HCT116 (cell line): ENCODE data around the gene PIGM. TPM values are rescaled to one million over a fixed set of nuclear protein-coding genes. Genes with fewer than 3 reads are reported as not detected.

ENCODE experiments used
- ATAC-seq: fragments of 200-7000 bp; cut with Tn5 transposase; 2 replicates; pipeline ENCODE4 v1.9.1; 2020; ENCODE audit warnings: mild to moderate bottlenecking, moderate library complexity
- BruUV-seq: library from RNA; stranded (reverse); fragments of 400-500 nt; replicated peaks from 2 replicates; lab custom pipeline; 2021; lab: Mats Ljungman, UMichigan
- CTCF ChIA-PET: fragments of 300-600 bp; sonication (Branson Sonifier 250); formaldehyde crosslinking; loops from one replicate; lab custom pipeline; 2021; ENCODE audit warnings: antibody characterized with exemption; lab: Charles Lee
- POLR2A ChIA-PET: fragments of 300-600, 350-600 bp; sonication (Branson Sonifier 250); formaldehyde crosslinking; loops from one replicate; lab custom pipeline; 2021; ENCODE audit warnings: antibody characterized with exemption; lab: Charles Lee
- RAD21 ChIA-PET, 2 experiments: fragments of 300-600 bp; sonication (Branson Sonifier 250); formaldehyde crosslinking; loops; one replicate each; lab custom pipeline; 2023; ENCODE audit warnings: low total read pairs in 2 of 2; ENCODE audit not compliant: uncharacterized antibody in 2 of 2, unreplicated experiment in 2 of 2, low non-redundant PET in 1 of 2; lab: Charles Lee
- DNase-seq: peaks from one replicate; pipeline ENCODE4 v3.0.0-alpha.2; 2010; ENCODE audit warnings: low read depth, low spot score
- H2AFZ ChIP-seq: fragments of 200-600 bp; shearing (Covaris generic), sonication (generic); 2 replicates; pipeline ENCODE4 v1.6.1; 2017; ENCODE audit warnings: low read depth, mixed run types, mixed read lengths, antibody characterized with exemption, low read length; ENCODE audit not compliant: poor library complexity, severe bottlenecking
- H3K27ac ChIP-seq: 2 replicates; pipeline ENCODE4 v1.5.1; 2012; ENCODE audit warnings: low read depth, low read length
- H3K27me3 ChIP-seq: fragments of 200-600 bp; sonication (generic); 2 replicates; pipeline ENCODE4 v1.6.1; 2016; ENCODE audit warnings: mixed run types, low read length, mixed read lengths; ENCODE audit not compliant: insufficient read depth
- H3K36me3 ChIP-seq, 2 experiments: fragments of 200-500 bp in 1 of 2; fragments of 200-600 bp in 1 of 2; sonication (Bioruptor generic) in 1 of 2; sonication (generic) in 1 of 2; 2 replicates each; pipeline versions ENCODE4 v1.5.1 to v1.6.1; 2014 to 2016; ENCODE audit warnings: low read length in 2 of 2, inconsistent platforms in 1 of 2, mixed read lengths in 1 of 2, mixed run types in 1 of 2; ENCODE audit not compliant: insufficient read depth in 2 of 2, control insufficient read depth in 1 of 2
- H3K4me1 ChIP-seq, 2 experiments: fragments of 200-600 bp in 1 of 2; sonication (generic) in 1 of 2; 2 replicates each; pipeline versions ENCODE4 v1.5.1 to v1.6.1; 2012 to 2017; ENCODE audit warnings: low read length in 2 of 2, inconsistent platforms in 1 of 2, mild to moderate bottlenecking in 1 of 2, mixed read lengths in 1 of 2, mixed run types in 1 of 2, moderate library complexity in 1 of 2; ENCODE audit not compliant: insufficient read depth in 2 of 2, control insufficient read depth in 1 of 2
- H3K4me2 ChIP-seq: fragments of 200-600 bp; sonication (generic); 2 replicates; pipeline ENCODE4 v1.6.1; 2017; ENCODE audit warnings: mixed run types, low read length, mixed read lengths
- H3K4me3 ChIP-seq, 2 experiments: fragments of 200-600 bp in 1 of 2; sonication (generic) in 1 of 2; replicated peaks in 1 of 2; 2 replicates each; pipeline ENCODE4 v1.5.1; 2011 to 2016; ENCODE audit warnings: low read length in 2 of 2, control low read depth in 1 of 2, low read depth in 1 of 2, mild to moderate bottlenecking in 1 of 2, mixed read lengths in 1 of 2, mixed run types in 1 of 2
- H3K79me2 ChIP-seq: fragments of 200-600 bp; sonication (generic); 2 replicates; pipeline ENCODE4 v1.6.1; 2017; ENCODE audit warnings: mild to moderate bottlenecking, mixed run types, low read length, moderate library complexity, mixed read lengths; ENCODE audit not compliant: insufficient read depth
- H3K9ac ChIP-seq: fragments of 200-600 bp; sonication (generic); 2 replicates; pipeline ENCODE4 v1.6.1; 2016; ENCODE audit warnings: low read length, mixed read lengths
- H3K9me2 ChIP-seq: fragments of 200-600 bp; sonication (generic), shearing (Covaris generic); 2 replicates; pipeline ENCODE4 v1.6.1; 2017; ENCODE audit warnings: mixed run types, mild to moderate bottlenecking, moderate library complexity; ENCODE audit not compliant: insufficient read depth
- H3K9me3 ChIP-seq, 2 experiments: fragments of 200-500 bp in 1 of 2; fragments of 200-600 bp in 1 of 2; sonication (Bioruptor generic) in 1 of 2; sonication (generic) in 1 of 2; 2 replicates each; pipeline ENCODE4 v1.6.1; 2014 to 2017; ENCODE audit warnings: low read length in 2 of 2, mixed read lengths in 2 of 2, inconsistent platforms in 1 of 2, low read depth in 1 of 2, mild to moderate bottlenecking in 1 of 2, mixed run types in 1 of 2, moderate library complexity in 1 of 2; ENCODE audit not compliant: control insufficient read depth in 1 of 2, insufficient read depth in 1 of 2
- H4K20me1 ChIP-seq: fragments of 200-600 bp; sonication (generic), shearing (Covaris generic); 2 replicates; pipeline ENCODE4 v1.6.1; 2017; ENCODE audit warnings: mixed run types, mild to moderate bottlenecking, moderate library complexity; ENCODE audit not compliant: insufficient read depth
- RAD21 ChIP-seq: IDR thresholded peaks from 2 replicates; pipeline ENCODE4 v1.6.1; 2012; ENCODE audit warnings: low read depth, mild to moderate bottlenecking
- ZFX ChIP-seq: fragments of 450-650 bp; IDR thresholded peaks from 2 replicates; pipeline ENCODE4 v1.6.1; 2017
- intact Hi-C: fragments of 100-400 bp; cut with micrococcal nuclease; formaldehyde crosslinking; loops from 2 replicates; pipeline ENCODE4 v1.10.0; 2022
- total RNA-seq: library from RNA; stranded (reverse); gene quantifications from one replicate; pipeline ENCODE4 v1.2.1, GENCODE V29; 2021; ENCODE audit not compliant: unreplicated experiment
- TF ChIP-seq, protein P1 (sequence below), 3 experiments: fragments of 200-600 bp in 1 of 3; sonication (generic) in 1 of 3; IDR thresholded peaks in 2 of 3; conservative IDR thresholded peaks in 1 of 3; 2 replicates each; pipeline ENCODE4 v1.5.1; 2012 to 2017; ENCODE audit warnings: low read depth in 2 of 3, low read length in 2 of 3, antibody characterized with exemption in 1 of 3, borderline replicate concordance in 1 of 3, control low read depth in 1 of 3, mild to moderate bottlenecking in 1 of 3, mixed read lengths in 1 of 3, mixed run types in 1 of 3, moderate library complexity in 1 of 3; ENCODE audit not compliant: insufficient read depth in 1 of 3

Gene PIGM
- total RNA-seq, 1 experiment from 2014 or later: 4.1 TPM

GRCh38 chr1:160007577-160008200, 24.1 kb downstream of the PIGM start:
- Histone ChIP-seq H3K4me3 (no peak overlapping the region), H3K27ac (no peak overlapping the region), H3K9me2 (no peaks in the 10 kb centered on the region), H3K79me2 (no peaks in the 10 kb centered on the region), H3K9me3 (no peaks in the 10 kb centered on the region), H4K20me1 (no peaks in the 10 kb centered on the region), H3K27me3 (no peaks in the 10 kb centered on the region)
- POLR2A ChIA-PET: interaction anchor here (0.7 to 1.5 kb wide), 3 partner anchors 9 to 115 kb away, joined by 3 to 6 read pairs (median 3); no protein-coding TSS in a partner anchor
- TF ChIP-seq, protein P1, sequence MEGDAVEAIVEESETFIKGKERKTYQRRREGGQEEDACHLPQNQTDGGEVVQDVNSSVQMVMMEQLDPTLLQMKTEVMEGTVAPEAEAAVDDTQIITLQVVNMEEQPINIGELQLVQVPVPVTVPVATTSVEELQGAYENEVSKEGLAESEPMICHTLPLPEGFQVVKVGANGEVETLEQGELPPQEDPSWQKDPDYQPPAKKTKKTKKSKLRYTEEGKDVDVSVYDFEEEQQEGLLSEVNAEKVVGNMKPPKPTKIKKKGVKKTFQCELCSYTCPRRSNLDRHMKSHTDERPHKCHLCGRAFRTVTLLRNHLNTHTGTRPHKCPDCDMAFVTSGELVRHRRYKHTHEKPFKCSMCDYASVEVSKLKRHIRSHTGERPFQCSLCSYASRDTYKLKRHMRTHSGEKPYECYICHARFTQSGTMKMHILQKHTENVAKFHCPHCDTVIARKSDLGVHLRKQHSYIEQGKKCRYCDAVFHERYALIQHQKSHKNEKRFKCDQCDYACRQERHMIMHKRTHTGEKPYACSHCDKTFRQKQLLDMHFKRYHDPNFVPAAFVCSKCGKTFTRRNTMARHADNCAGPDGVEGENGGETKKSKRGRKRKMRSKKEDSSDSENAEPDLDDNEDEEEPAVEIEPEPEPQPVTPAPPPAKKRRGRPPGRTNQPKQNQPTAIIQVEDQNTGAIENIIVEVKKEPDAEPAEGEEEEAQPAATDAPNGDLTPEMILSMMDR (IDR thresholded peaks at IDR 0.05 in 2 of 3, conservative IDR thresholded peaks at IDR 0.05 in 1 of 3; ENCODE audit: borderline replicate concordance in 1 of 3, insufficient read depth in 1 of 3, low read depth in 2 of 3, low read length in 2 of 3): peak; percentile 56 to 89 (median 85)
- TF ChIP-seq RAD21: peak; percentile 83
- TF ChIP-seq ZFX: no peak
- TF ChIP-seq, all 23 proteins: peak for 2
- Histone ChIP-seq H3K36me3 (no peaks in the 10 kb centered on the region), H3K4me2 (no peak overlapping the region), H2AFZ (peak overlapping the region; percentile 75), H3K9ac (no peak overlapping the region), H3K4me1 (no peaks in the 10 kb centered on the region)
- CTCF ChIA-PET: interaction anchor here (0.6 to 6.5 kb wide), 59 partner anchors 9 to 876 kb away, joined by 3 to 249 read pairs (median 5); partner anchors contain the start of genes CFAP45, DUSP23, FCRL6 and IGSF9
- DNase-seq: peak; percentile 31
- no TSS peak for BruUV-seq
- intact Hi-C loops: loop anchor here (1.0 to 10.0 kb wide), 6 partner anchors 116 to 873 kb away; partner anchors contain the start of gene DUSP23
- ATAC-seq: peak; percentile 39; the same call in 1 of the 2 replicates
- RAD21 ChIA-PET: interaction anchor here (0.6 to 2.3 kb wide), 12 partner anchors 62 to 209 kb away, joined by 3 to 32 read pairs (median 5); partner anchors contain the start of genes IGSF9 (in 2 of the 2) and CFAP45 (in 1 of the 2)
